LNCAP (cell line): ENCODE results near the gene CHCHD3.

Source experiments
- TF ChIP-seq, protein P1 (sequence below): fragments of 450-650 bp; IDR thresholded peaks from 2 replicates; pipeline ENCODE4 v1.5.1; 2017; ENCODE audit warnings: mild to moderate bottlenecking

Gene CHCHD3

DNA sequence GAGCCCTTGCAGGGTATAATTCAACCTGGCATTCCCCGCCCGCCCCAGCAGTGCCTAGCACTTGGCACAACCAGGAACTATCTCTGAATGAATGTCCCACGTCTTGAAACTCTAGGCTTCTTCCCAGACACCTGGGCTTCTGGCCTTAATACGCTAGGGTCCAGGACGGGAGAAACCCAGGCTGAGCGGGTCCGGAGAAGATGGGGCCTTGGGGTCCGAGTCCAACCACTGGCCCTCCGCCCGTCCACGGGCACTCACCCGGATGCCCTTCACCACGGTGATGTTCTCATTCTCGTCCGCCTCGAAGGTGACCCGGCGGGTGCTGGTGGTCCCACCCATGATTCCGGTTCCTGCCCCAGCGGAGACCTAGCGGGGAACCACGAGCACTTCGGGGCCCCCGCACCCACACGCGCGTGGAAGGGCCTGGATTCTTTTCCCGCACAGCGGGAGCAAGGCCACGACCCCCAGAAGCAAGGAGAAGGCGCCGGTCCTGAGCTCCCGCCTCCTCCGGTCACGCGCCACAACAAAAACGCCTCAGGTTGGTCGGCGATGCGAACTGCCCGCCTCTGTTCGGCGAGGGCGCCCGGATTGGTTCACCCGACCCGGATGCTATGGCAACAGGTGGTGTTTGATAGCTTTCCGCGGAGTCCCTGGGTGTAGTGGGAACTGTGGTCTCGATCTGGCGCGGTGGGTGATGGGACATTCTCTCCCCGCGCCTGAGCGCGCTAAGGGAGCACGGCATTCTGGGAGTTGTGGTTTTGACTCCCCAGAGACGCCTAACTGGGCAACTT, at the start of gene CHCHD3:
Gene CHCHD3, minus strand, starts transcription at position 492 of the 791 bp plus-strand sequence. Its CDS starts 153 bp downstream, at position 339.
- TF ChIP-seq, protein P1, sequence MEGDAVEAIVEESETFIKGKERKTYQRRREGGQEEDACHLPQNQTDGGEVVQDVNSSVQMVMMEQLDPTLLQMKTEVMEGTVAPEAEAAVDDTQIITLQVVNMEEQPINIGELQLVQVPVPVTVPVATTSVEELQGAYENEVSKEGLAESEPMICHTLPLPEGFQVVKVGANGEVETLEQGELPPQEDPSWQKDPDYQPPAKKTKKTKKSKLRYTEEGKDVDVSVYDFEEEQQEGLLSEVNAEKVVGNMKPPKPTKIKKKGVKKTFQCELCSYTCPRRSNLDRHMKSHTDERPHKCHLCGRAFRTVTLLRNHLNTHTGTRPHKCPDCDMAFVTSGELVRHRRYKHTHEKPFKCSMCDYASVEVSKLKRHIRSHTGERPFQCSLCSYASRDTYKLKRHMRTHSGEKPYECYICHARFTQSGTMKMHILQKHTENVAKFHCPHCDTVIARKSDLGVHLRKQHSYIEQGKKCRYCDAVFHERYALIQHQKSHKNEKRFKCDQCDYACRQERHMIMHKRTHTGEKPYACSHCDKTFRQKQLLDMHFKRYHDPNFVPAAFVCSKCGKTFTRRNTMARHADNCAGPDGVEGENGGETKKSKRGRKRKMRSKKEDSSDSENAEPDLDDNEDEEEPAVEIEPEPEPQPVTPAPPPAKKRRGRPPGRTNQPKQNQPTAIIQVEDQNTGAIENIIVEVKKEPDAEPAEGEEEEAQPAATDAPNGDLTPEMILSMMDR = no peak

DNA sequence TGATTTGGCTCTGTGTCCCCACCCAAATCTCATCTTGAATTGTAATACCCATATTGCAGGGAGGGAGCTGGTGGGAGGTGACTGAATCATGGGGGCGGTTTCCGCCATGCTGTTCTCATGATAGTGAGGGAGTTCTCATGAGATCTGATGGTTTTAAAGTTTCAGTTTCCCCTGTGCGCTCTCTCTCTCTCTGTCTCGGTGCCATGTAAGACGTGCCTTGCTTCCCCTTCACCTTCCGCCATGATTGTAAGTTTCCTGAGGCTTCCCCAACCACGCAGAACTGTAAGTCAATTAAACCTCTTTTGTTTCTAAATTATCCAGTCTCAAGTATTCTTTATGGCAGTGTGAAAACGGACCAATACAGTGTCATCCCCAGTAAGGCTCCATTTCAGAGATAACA, 48.3 kb upstream of the CHCHD3 start:
- TF ChIP-seq, protein P1 = no peak

DNA sequence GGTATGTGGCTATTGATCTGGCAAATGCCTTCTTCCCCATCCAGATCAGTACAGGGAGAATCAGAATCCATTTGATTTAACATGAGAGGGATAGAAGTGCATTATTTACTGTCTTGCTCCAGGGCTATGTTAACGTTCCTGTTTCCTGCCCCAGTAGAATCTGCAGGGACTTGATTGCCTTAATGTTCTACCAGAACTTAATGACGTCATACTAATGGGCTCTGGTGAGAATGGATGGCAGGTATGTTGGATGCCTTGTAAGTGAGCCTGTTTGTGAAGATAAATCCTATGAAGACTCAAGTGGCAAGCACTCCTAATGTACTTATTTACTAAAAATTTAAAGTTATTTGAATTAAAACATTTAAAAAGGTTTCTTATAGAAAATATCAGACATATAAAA, 44.5 kb upstream of the CHCHD3 start:
- TF ChIP-seq, protein P1 = no peak

DNA sequence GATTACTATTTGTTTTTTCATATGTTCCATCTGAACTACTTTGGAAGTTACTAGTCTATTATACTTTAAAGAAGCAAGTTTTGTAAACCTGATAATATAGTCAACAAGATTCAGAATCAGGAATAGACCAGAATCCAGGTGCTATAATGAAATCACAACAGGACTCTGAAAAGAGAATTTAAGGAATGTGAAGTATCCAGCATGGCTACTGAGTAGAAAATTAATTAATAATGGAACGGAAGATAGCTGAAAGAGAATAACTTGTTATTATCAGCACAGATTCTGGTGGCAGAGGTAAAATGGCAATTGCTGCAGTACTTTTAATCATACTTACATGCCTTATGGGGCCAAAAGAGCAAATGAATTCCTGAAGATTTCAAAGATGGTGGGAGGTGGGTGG, 43.1 kb upstream of the CHCHD3 start:
- TF ChIP-seq, protein P1 = no peak

DNA sequence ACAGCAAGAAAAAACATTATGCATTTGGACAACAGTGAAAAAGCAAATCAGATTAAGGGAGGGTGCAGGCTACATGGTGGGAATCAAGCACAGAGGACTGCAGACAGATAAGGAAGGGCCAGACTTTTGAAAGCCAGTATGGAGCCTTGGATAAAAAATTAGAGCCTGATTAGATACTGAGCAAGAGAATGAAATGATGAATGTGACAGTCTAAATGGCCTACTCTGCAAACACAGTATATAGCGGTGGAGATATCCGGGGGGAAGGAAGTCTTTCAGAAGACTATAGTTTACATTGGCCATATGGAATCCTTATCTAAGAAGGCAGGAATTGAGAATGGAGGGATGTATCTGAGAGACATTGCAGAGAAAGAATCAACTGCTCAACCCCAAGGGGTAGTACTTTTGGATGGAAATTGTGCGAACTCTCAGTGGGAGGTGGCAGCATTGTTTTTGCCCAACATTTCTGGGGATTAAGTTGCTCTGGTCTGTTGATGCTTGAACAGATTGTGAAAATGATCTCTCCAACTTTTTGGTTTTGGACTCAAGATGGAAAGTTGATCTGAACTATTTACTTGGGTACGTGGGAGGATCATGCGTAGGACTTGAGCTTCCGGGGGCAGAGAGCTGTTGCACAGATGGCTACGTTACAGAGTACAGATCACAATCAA, 39.4 kb upstream of the CHCHD3 start:
- TF ChIP-seq, protein P1 = no peak

DNA sequence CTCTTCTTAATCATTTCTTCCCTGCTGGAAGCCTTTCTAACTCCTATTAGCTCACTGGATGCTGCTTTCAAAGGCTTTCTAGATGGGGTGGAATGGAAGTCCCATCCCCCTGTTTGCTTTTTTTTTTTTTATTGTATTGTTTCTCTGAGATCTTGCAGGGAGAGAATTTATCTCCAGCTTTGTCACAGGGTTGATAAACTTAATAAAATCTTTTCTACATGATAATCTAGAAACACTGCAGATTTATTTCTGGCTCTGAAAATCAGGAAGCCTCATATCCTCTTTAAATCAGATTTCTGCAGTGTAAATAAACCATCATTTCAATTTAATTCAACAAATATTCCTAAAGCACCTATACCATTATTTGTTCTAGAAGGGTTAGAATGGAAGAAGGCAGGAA, 37.2 kb upstream of the CHCHD3 start:
- TF ChIP-seq, protein P1 = no peak

DNA sequence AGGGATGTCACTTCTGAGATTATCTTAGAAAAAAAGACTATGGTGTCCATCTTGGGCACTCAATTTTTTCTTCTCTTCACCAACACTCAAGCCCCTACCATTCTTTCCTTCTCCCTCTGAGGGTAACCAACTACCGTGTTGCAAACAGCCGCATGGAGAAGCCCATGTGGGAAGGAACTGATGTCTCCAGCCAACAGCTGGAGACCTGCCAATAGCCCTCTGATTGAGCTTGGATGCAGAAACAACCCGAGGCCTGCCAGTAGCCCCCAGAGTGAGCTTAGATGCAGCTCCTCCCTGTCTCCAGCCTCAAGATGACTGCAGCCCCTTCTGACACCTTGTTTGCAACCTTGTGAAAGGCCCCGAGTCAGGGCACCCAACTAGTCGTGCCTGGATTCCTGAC, 36.4 kb upstream of the CHCHD3 start:
- TF ChIP-seq, protein P1 = no peak
